GM23338 (cell line): ENCODE results near the gene ZBTB9. TPM values are rescaled to one million over a fixed set of nuclear protein-coding genes. Genes with fewer than 3 reads are reported as not detected.

ENCODE experiments used
- ATAC-seq: fragments of 200-7000 bp; cut with Tn5 transposase; 3 replicates; pipeline ENCODE4 v1.9.1; 2020
- DNase-seq: peaks from one replicate; pipeline ENCODE4 v3.0.0-alpha.2; 2015; ENCODE audit warnings: low spot score
- H2AFZ ChIP-seq: fragments of 200-600 bp; sonication (generic); 2 replicates; pipeline ENCODE4 v1.8.0; 2016; ENCODE audit warnings: antibody characterized with exemption, mild to moderate bottlenecking, moderate library complexity
- H3F3A ChIP-seq: fragments of 200-600 bp; sonication (generic); replicated peaks from 2 replicates; pipeline ENCODE4 v1.8.0; 2017; ENCODE audit warnings: antibody characterized with exemption, mixed run types, low read depth
- H3K27ac ChIP-seq: fragments of 200-600 bp; sonication (generic); 2 replicates; pipeline ENCODE4 v1.6.1; 2016; ENCODE audit warnings: low read depth
- H3K27me3 ChIP-seq: fragments of 200-600 bp; sonication (generic); 2 replicates; pipeline ENCODE4 v1.8.0; 2016; ENCODE audit warnings: mild to moderate bottlenecking, mixed run types, moderate library complexity; ENCODE audit not compliant: insufficient read depth
- H3K36me3 ChIP-seq: fragments of 200-600 bp; sonication (generic); 2 replicates; pipeline ENCODE4 v1.8.0; 2016; ENCODE audit warnings: mild to moderate bottlenecking; ENCODE audit not compliant: insufficient read depth
- H3K4me1 ChIP-seq: fragments of 200-600 bp; sonication (generic); 2 replicates; pipeline ENCODE4 v1.8.0; 2016; ENCODE audit warnings: mild to moderate bottlenecking, moderate library complexity; ENCODE audit not compliant: insufficient read depth
- H3K4me2 ChIP-seq: fragments of 200-600 bp; sonication (generic); 2 replicates; pipeline ENCODE4 v1.7.1; 2017; ENCODE audit warnings: mixed run types
- H3K4me3 ChIP-seq: fragments of 200-600 bp; sonication (generic); 2 replicates; pipeline ENCODE4 v1.6.1; 2016; ENCODE audit warnings: mixed run types
- H3K79me2 ChIP-seq: fragments of 200-600 bp; sonication (generic); replicated peaks from 2 replicates; pipeline ENCODE4 v1.8.0; 2017; ENCODE audit warnings: mild to moderate bottlenecking; ENCODE audit not compliant: insufficient read depth
- H3K9me2 ChIP-seq: fragments of 200-600 bp; sonication (generic); 2 replicates; pipeline ENCODE4 v1.8.0; 2017; ENCODE audit not compliant: insufficient read depth
- H4K20me1 ChIP-seq: fragments of 200-600 bp; sonication (generic); replicated peaks from 2 replicates; pipeline ENCODE4 v1.8.0; 2017; ENCODE audit warnings: mild to moderate bottlenecking; ENCODE audit not compliant: insufficient read depth
- H3K27ac Mint-ChIP-seq: 2 replicates; pipeline ENCODE4 v1.8.0; 2020; ENCODE audit warnings: inconsistent platforms, mild to moderate bottlenecking, moderate library complexity, mixed read lengths
- H3K27me3 Mint-ChIP-seq: 3 replicates; pipeline ENCODE4 v1.8.0; 2022; ENCODE audit warnings: low read depth, mild to moderate bottlenecking, moderate library complexity, mixed read lengths, inconsistent platforms; ENCODE audit not compliant: insufficient read depth, poor library complexity
- H3K36me3 Mint-ChIP-seq: 3 replicates; pipeline ENCODE4 v1.8.0; 2021; ENCODE audit warnings: low read depth, mild to moderate bottlenecking, inconsistent platforms, moderate library complexity, mixed read lengths
- H3K4me1 Mint-ChIP-seq: 3 replicates; pipeline ENCODE4 v1.8.0; 2020; ENCODE audit warnings: mild to moderate bottlenecking, inconsistent platforms, mixed read lengths
- H3K4me3 Mint-ChIP-seq: 3 replicates; pipeline ENCODE4 v1.8.0; 2021; ENCODE audit warnings: moderate library complexity, mild to moderate bottlenecking, inconsistent platforms, mixed read lengths
- H3K9me3 Mint-ChIP-seq: 3 replicates; pipeline ENCODE4 v1.8.0; 2020; ENCODE audit warnings: moderate library complexity, mild to moderate bottlenecking, inconsistent platforms, mixed read lengths
- CTCF ChIP-seq, 2 experiments: fragments of 200-600 bp in 1 of 2; sonication (generic) in 1 of 2; conservative IDR thresholded peaks; 2 replicates each; pipeline versions ENCODE4 v1.5.1 to v1.6.1; 2016 to 2017; ENCODE audit warnings: antibody characterized with exemption in 2 of 2, low read depth in 2 of 2, mild to moderate bottlenecking in 2 of 2, moderate library complexity in 1 of 2
- ETS1 ChIP-seq: IDR thresholded peaks from 2 replicates; pipeline ENCODE4 v1.6.1; 2016; ENCODE audit warnings: antibody characterized with exemption
- EZH2 ChIP-seq: fragments of 200-600 bp; sonication (generic); IDR thresholded peaks from one replicate; pipeline ENCODE4 v1.8.0; 2017; ENCODE audit warnings: antibody characterized with exemption, mild to moderate bottlenecking, low read depth; ENCODE audit not compliant: unreplicated experiment
- EZH2phosphoT487 ChIP-seq: fragments of 200-600 bp; sonication (generic); IDR thresholded peaks from one replicate; pipeline ENCODE4 v1.8.1; 2018; ENCODE audit warnings: antibody characterized with exemption; ENCODE audit not compliant: unreplicated experiment
- JUNB ChIP-seq: IDR thresholded peaks from one replicate; pipeline ENCODE4 v1.6.1; 2016; ENCODE audit warnings: antibody characterized with exemption; ENCODE audit not compliant: unreplicated experiment
- NANOG ChIP-seq: IDR thresholded peaks from 2 replicates; pipeline ENCODE4 v1.6.1; 2016; ENCODE audit warnings: antibody characterized with exemption, borderline replicate concordance
- POLR2AphosphoS5 ChIP-seq: IDR thresholded peaks from 2 replicates; pipeline ENCODE4 v1.6.1; 2016; ENCODE audit warnings: antibody characterized with exemption, low read depth
- REST ChIP-seq: IDR thresholded peaks from one replicate; pipeline ENCODE4 v1.6.1; 2018; ENCODE audit warnings: antibody characterized with exemption; ENCODE audit not compliant: unreplicated experiment
- STAT1 ChIP-seq: IDR thresholded peaks from one replicate; pipeline ENCODE4 v1.6.1; 2016; ENCODE audit warnings: antibody characterized with exemption; ENCODE audit not compliant: unreplicated experiment
- ZNF331 ChIP-seq: fragments of 250-450 bp; sonication (Bioruptor Pico); IDR thresholded peaks from 2 replicates; pipeline ENCODE4 v1.5.0; 2020; ENCODE audit warnings: low read depth, mild to moderate bottlenecking, moderate library complexity
- polyA plus RNA-seq: library from polyadenylated mRNA; unstranded; fragments of >200 nt; fragmentation: Nextera tagmentation; extraction: Ambion mirVana; gene quantifications from 2 replicates; pipeline ENCODE4 v1.2.1, GENCODE V29; 2016
- total RNA-seq: library from RNA; depleted of rRNA; stranded (reverse); fragments of >200 nt; shearing (Covaris generic); gene quantifications from 2 replicates; pipeline ENCODE4 v1.2.3, GENCODE V29; 2014

ZBTB9 gene
- total and polyA plus RNA-seq, 2 experiments from 2014 or later, result 13.5 to 17.9 TPM

- no peak for ATAC-seq
- H3K27me3 ChIP-seq, result no peaks in the 10 kb centered on the region
- H3K9me3 Mint-ChIP-seq, result no peaks in the 10 kb centered on the region
- peaks cover 75% of the 10 kb centered on the region for H3K4me1 Mint-ChIP-seq
- peaks cover 54% of the 10 kb centered on the region for H3K79me2 ChIP-seq
- H3K4me1 ChIP-seq, result peaks cover 47% of the 10 kb centered on the region
- no peak overlapping the region for H2AFZ ChIP-seq
- H4K20me1 ChIP-seq, result no peaks in the 10 kb centered on the region; the same call in 1 of the 2 replicates
- peak overlapping the region; percentile 72 for H3K4me3 ChIP-seq
- peak overlapping the region; percentile 41; the same call in 1 of the 2 replicates for H3K27ac Mint-ChIP-seq
- H3K36me3 Mint-ChIP-seq, result peaks cover 27% of the 10 kb centered on the region
- H3F3A ChIP-seq, result peaks cover 27% of the 10 kb centered on the region
- TF ChIP-seq STAT1 (no peak), EZH2 (no peak), NANOG (no peak), ETS1 (no peak), POLR2AphosphoS5 (no peak), EZH2phosphoT487 (no peak), REST (no peak), ZNF331 (CRISPR knock-in tag) (no peak)
- no peaks in the 10 kb centered on the region for H3K36me3 ChIP-seq
- H3K4me2 ChIP-seq, result peak overlapping the region; percentile 95
- peak; percentile 71 for DNase-seq
- H3K27me3 Mint-ChIP-seq, result peaks cover 24% of the 10 kb centered on the region
- H3K9me2 ChIP-seq, result no peaks in the 10 kb centered on the region
- H3K4me3 Mint-ChIP-seq, result peak overlapping the region; percentile 90
- H3K27ac ChIP-seq, result peak overlapping the region; percentile 90; the same call in 1 of the 2 replicates
These were observed 27.5 kb upstream of the ZBTB9 start for GRCh38 chr6:33426590-33427511.

GRCh38 chr6:33427585-33428223 lies 26.7 kb upstream of the ZBTB9 start:
- H3K79me2 ChIP-seq, result peaks cover 54% of the 10 kb centered on the region

More at GRCh38 chr6:33427585-33428223, 26.7 kb upstream of the ZBTB9 start:
- Mint-ChIP-seq H3K9me3 (no peaks in the 10 kb centered on the region), H3K36me3 (peaks cover 30% of the 10 kb centered on the region), H3K27me3 (peaks cover 31% of the 10 kb centered on the region), H3K4me3 (peak overlapping the region; percentile 90), H3K27ac (no peak overlapping the region), H3K4me1 (peaks cover 73% of the 10 kb centered on the region)
- Histone ChIP-seq H3K4me1 (peaks cover 54% of the 10 kb centered on the region), H3K27ac (no peak overlapping the region), H4K20me1 (no peaks in the 10 kb centered on the region; the same call in 1 of the 2 replicates), H3K4me2 (peak overlapping the region; percentile 87), H3K9me2 (no peaks in the 10 kb centered on the region), H3F3A (peaks cover 27% of the 10 kb centered on the region), H3K27me3 (no peaks in the 10 kb centered on the region), H2AFZ (no peak overlapping the region), H3K36me3 (no peaks in the 10 kb centered on the region), H3K4me3 (peak overlapping the region; percentile 68)
- ATAC-seq (no peak), DNase-seq (peak; percentile 47)
- TF ChIP-seq JUNB (no peak), CTCF (conservative IDR thresholded peaks at IDR 0.05; ENCODE audit: low read depth in 2 of 2) (peak in 1 of 2 experiments; percentile 49; a peak in 2 of 4 replicates), ZNF331 (CRISPR knock-in tag) (no peak), EZH2phosphoT487 (no peak)
